ENCODE results near the gene PLA2G4A. TPM values are rescaled to one million over a fixed set of nuclear protein-coding genes. Genes with fewer than 3 reads are reported as not detected.

Gene PLA2G4A
- total and polyA plus RNA-seq, 9 donors: 1.7 to 19.0 (median 9.0) TPM

- DNase-seq: no peak
- no peak overlapping the region for H3K27ac ChIP-seq
- TF ChIP-seq POLR2A (IDR thresholded peaks at IDR 0.05): no peak
- no peak for TF ChIP-seq CTCF (IDR thresholded peaks at IDR 0.05)
- TF ChIP-seq EP300 (IDR thresholded peaks at IDR 0.05): no peak
- H3K27me3 ChIP-seq: no peaks in the 10 kb centered on the region
- H3K4me3 ChIP-seq: no peak overlapping the region
- H3K36me3 ChIP-seq: no peaks in the 10 kb centered on the region
- no peaks in the 10 kb centered on the region for H3K9me3 ChIP-seq
- intact Hi-C loops (cut with DNase I): no loop called here
- 1 to 2% (median 2%) methylated on average over 1 of the region's 1 CpG for WGBS, 3 donors
- no peaks in the 10 kb centered on the region for H3K4me1 ChIP-seq (ENCODE audit: insufficient read depth)
Measured at GRCh38 chr1:186949173-186949572, 120.4 kb downstream of the PLA2G4A start.

GRCh38 chr1:186950547-186950946, 121.8 kb downstream of the PLA2G4A start:
- H3K27ac ChIP-seq: no peak overlapping the region
- intact Hi-C loops (cut with DNase I): no loop called here
- no peak overlapping the region for H3K4me3 ChIP-seq
- no peaks in the 10 kb centered on the region for H3K36me3 ChIP-seq
- 71 to 77% (median 77%) methylated on average over 4 of the region's 4 CpGs for WGBS, 3 donors
- H3K27me3 ChIP-seq: no peaks in the 10 kb centered on the region
- H3K9me3 ChIP-seq: no peaks in the 10 kb centered on the region
- no peak for DNase-seq
- no peaks in the 10 kb centered on the region for H3K4me1 ChIP-seq (ENCODE audit: insufficient read depth)
- TF ChIP-seq EP300 (IDR thresholded peaks at IDR 0.05) (no peak), CTCF (IDR thresholded peaks at IDR 0.05) (no peak), POLR2A (IDR thresholded peaks at IDR 0.05) (no peak)

GRCh38 chr1:186953876-186954275, 125.1 kb downstream of the PLA2G4A start:
- H3K4me3 ChIP-seq: no peak overlapping the region
- H3K27ac ChIP-seq: no peak overlapping the region
- H3K36me3 ChIP-seq: no peaks in the 10 kb centered on the region
- intact Hi-C loops (cut with DNase I): no loop called here
- H3K4me1 ChIP-seq (ENCODE audit: insufficient read depth): no peaks in the 10 kb centered on the region
- no peak for DNase-seq
- no peak for TF ChIP-seq EP300 (IDR thresholded peaks at IDR 0.05)
- TF ChIP-seq POLR2A (IDR thresholded peaks at IDR 0.05): no peak
- TF ChIP-seq CTCF (IDR thresholded peaks at IDR 0.05): no peak
- WGBS, 3 donors: 83 to 94% (median 84%) methylated on average over 2 of the region's 2 CpGs
- H3K9me3 ChIP-seq: no peaks in the 10 kb centered on the region
- H3K27me3 ChIP-seq: no peaks in the 10 kb centered on the region

- 35 to 40% (median 38%) methylated on average over 2 of the region's 2 CpGs for WGBS, 3 donors
- DNase-seq: no peak
- no peak overlapping the region for H3K4me3 ChIP-seq
- TF ChIP-seq EP300 (IDR thresholded peaks at IDR 0.05) (no peak), CTCF (IDR thresholded peaks at IDR 0.05) (no peak), POLR2A (IDR thresholded peaks at IDR 0.05) (no peak)
- H3K27ac ChIP-seq: no peak overlapping the region
- no peaks in the 10 kb centered on the region for H3K9me3 ChIP-seq
- H3K4me1 ChIP-seq (ENCODE audit: insufficient read depth): no peaks in the 10 kb centered on the region
- no peaks in the 10 kb centered on the region for H3K27me3 ChIP-seq
- intact Hi-C loops (cut with DNase I): no loop called here
- H3K36me3 ChIP-seq: no peaks in the 10 kb centered on the region
Measured at GRCh38 chr1:186957314-186957713, 128.6 kb downstream of the PLA2G4A start.

GRCh38 chr1:186958520-186958919, 129.8 kb downstream of the PLA2G4A start:
- H3K36me3 ChIP-seq: no peaks in the 10 kb centered on the region
- no peaks in the 10 kb centered on the region for H3K4me1 ChIP-seq (ENCODE audit: insufficient read depth)
- TF ChIP-seq CTCF (IDR thresholded peaks at IDR 0.05) (no peak), EP300 (IDR thresholded peaks at IDR 0.05) (no peak), POLR2A (IDR thresholded peaks at IDR 0.05) (no peak)
- DNase-seq: no peak
- WGBS, 3 donors: 90 to 95% (median 92%) methylated on average over 2 of the region's 2 CpGs
- intact Hi-C loops (cut with DNase I): no loop called here
- H3K9me3 ChIP-seq: no peaks in the 10 kb centered on the region
- H3K4me3 ChIP-seq: no peak overlapping the region
- H3K27me3 ChIP-seq: no peaks in the 10 kb centered on the region
- no peak overlapping the region for H3K27ac ChIP-seq
